Choroid plexus epithelial cell (primary cell): ENCODE measurements around the gene NRDE2.
A peak's percentile ranks its signal among the peaks of the same experiment; 100 is the strongest.
"Not testable (repeated sequence)": the region's sequence is repeated elsewhere in the genome, so short reads cannot be mapped to it uniquely, and the experiment has no call there.

Experiments
- DNase-seq: peaks from one replicate; pipeline ENCODE4 v3.0.0-alpha.2; 2010; ENCODE audit warnings: low read depth
- H3K4me3 ChIP-seq: 2 replicates; pipeline ENCODE4 v1.5.1; 2011; ENCODE audit warnings: low read depth, mild to moderate bottlenecking, control low read depth, low read length, moderate library complexity
- TF ChIP-seq, protein P1 (sequence below): conservative IDR thresholded peaks from 2 replicates; pipeline ENCODE4 v1.5.1; 2011; ENCODE audit warnings: low read depth, mild to moderate bottlenecking, control low read depth, inconsistent platforms, low read length, moderate library complexity

The NRDE2 gene

DNA sequence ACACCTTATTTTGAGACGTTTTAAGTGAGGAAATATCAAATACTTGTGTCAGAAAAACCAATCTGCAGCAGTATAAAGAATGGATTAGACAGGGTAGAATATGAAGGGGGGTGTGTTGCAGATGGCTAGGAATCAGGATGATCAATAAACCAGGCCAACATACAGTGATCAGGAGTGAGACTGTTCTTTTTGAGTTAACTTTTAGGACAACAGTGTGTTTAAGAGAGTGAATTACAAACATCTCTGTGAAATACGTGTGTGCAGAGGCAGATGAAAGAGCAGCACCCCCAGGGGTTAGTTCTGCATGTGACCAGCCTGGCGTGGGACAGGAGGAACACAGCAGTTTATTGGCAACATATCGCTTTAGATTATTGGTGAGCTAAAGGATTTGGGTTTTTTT, 10.6 kb upstream of the NRDE2 start:
- TF ChIP-seq, protein P1, sequence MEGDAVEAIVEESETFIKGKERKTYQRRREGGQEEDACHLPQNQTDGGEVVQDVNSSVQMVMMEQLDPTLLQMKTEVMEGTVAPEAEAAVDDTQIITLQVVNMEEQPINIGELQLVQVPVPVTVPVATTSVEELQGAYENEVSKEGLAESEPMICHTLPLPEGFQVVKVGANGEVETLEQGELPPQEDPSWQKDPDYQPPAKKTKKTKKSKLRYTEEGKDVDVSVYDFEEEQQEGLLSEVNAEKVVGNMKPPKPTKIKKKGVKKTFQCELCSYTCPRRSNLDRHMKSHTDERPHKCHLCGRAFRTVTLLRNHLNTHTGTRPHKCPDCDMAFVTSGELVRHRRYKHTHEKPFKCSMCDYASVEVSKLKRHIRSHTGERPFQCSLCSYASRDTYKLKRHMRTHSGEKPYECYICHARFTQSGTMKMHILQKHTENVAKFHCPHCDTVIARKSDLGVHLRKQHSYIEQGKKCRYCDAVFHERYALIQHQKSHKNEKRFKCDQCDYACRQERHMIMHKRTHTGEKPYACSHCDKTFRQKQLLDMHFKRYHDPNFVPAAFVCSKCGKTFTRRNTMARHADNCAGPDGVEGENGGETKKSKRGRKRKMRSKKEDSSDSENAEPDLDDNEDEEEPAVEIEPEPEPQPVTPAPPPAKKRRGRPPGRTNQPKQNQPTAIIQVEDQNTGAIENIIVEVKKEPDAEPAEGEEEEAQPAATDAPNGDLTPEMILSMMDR = no peak
- DNase-seq = no peak
- no peak overlapping the region for H3K4me3 ChIP-seq

- no peak overlapping the region for H3K4me3 ChIP-seq
- TF ChIP-seq, protein P1 = no peak
- no peak for DNase-seq
Observed at GRCh38 chr14:90341784-90342183, 10.0 kb upstream of the NRDE2 start.

DNA sequence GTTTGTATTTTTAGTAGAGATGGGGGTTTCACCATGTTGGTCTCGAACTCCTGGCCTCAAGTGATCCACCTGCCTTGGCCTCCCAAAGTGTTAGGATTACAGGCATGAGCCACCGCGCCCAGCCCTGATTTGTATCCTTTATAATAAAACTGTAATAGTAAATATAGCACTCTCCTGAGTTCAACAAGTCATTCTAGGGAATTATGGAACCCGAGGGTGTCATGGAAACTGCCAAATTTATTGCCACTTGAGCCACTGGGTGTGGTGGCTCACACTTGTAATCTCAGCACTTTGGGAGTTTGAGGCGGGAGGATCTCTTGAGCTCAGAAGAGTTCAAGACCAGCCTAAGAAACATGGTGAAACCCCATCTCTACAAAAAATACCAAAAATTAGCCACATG, 9.5 kb upstream of the NRDE2 start:
- not testable (repeated sequence) for DNase-seq, H3K4me3 ChIP-seq

DNA sequence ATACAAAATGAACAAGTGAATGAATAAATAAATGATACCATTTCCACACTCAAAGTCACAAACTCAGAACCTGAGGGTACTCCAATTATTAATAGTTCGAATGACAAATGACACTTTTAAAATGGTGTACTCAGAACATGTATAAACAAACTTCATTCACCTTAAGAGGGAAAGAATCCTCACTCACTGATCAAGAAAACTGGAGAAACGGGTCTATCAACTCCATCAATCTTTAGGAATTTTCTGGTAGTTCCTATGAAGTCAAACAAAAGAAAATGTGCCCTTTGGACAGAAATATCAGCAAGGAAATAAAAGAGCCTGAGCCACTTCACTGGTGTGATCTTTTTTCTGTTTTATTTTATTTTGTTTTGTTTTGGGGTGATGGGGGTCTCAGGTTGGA, 5.2 kb upstream of the NRDE2 start:
- no peak for DNase-seq
- TF ChIP-seq, protein P1 = no peak
- H3K4me3 ChIP-seq = no peak overlapping the region

DNA sequence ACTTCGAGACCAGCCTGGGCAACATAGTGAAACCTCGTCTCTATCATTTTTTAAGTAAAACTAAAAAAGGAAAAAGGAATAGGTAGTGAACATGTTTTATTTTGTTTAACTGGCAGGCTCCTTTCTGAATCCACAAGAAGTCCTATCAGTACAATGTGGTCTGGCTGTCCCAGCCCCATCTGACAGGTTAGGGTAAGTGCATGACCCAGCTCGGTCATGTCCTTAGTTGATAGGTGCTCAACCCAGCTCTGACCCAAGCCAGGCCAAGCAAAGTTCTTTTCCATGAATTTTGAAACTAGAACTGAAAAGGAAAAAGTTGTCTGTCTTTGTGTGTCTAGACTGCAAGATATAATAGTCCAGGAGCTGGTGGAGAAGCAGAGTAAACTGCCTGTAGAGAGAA, 4.7 kb upstream of the NRDE2 start:
- H3K4me3 ChIP-seq = no peak overlapping the region
- TF ChIP-seq, protein P1 = no peak
- DNase-seq = no peak

DNA sequence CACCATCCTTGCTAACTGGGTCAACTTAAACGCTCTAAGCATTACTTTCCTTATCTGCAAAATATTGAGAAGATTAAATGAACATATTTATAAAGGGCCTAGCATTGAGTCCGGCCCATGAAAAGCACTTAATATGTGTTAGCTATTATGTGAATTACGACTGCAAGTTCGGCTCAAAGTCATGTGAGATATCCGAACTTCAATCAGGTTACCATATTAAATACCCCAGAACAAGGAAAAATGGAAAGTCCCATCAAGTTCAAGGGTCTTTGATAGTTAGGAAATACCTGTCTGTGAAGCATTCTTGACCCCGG, 487 bp upstream of the NRDE2 start:
- TF ChIP-seq, protein P1 = no peak

GRCh38 chr14:90330203-90331196, 1.2 kb downstream of the NRDE2 start:
- TF ChIP-seq, protein P1 = no peak
- no peak for DNase-seq

More for the DNA sequence above, 487 bp upstream of the NRDE2 start:
- DNase-seq = no peak
- H3K4me3 ChIP-seq = peak overlapping the region; percentile 55

More at GRCh38 chr14:90330203-90331196, 1.2 kb downstream of the NRDE2 start:
- peak overlapping the region; percentile 75 for H3K4me3 ChIP-seq
